Glomerular endothelial cell (primary cell): ENCODE measurements around the gene HK1. TPM values are rescaled to one million over a fixed set of nuclear protein-coding genes. Genes with fewer than 3 reads are reported as not detected.

Source experiments
- DNase-seq: peaks from one replicate; pipeline ENCODE4 v3.0.0-alpha.2; 2011; ENCODE audit warnings: low read depth, low spot score; ENCODE audit errors: extremely low read depth
- total RNA-seq: library from RNA; depleted of rRNA; stranded (reverse); fragments of >200 nt; gene quantifications from 2 replicates; pipeline ENCODE4 v1.2.3, GENCODE V29; 2015

HK1 gene
- total RNA-seq, 1 donor from 2014 or later: 125 TPM

- DNase-seq: no peak
Measured at GRCh38 chr10:69414036-69415018, 136.0 kb downstream of the HK1 start.

- no peak for DNase-seq
Measured at GRCh38 chr10:69415049-69415448, 136.8 kb downstream of the HK1 start.

- no peak for DNase-seq
Measured at GRCh38 chr10:69415951-69416350, 137.7 kb downstream of the HK1 start.

- no peak for DNase-seq
Measured at GRCh38 chr10:69416695-69417094, 138.4 kb downstream of the HK1 start, which contains the start of gene TACR2. Gene TACR2 (minus strand): TSS chr10:69416918. CDS start chr10:69416323, 595 bp downstream.

- DNase-seq: no peak
Measured at GRCh38 chr10:69417542-69417941, 139.2 kb downstream of the HK1 start.

- no peak for DNase-seq
Measured at GRCh38 chr10:69418052-69418752, 139.9 kb downstream of the HK1 start.

GRCh38 chr10:69419096-69419743 is 140.9 kb downstream of the HK1 start:
- DNase-seq: no peak

GRCh38 chr10:69419744-69420126 is 141.4 kb downstream of the HK1 start:
- DNase-seq: no peak

- DNase-seq: no peak
Measured at GRCh38 chr10:69421611-69422308, 143.5 kb downstream of the HK1 start.

- no peak for DNase-seq
Measured at GRCh38 chr10:69422676-69423075, 144.4 kb downstream of the HK1 start.

- DNase-seq: no peak
Measured at GRCh38 chr10:69425041-69425440, 146.7 kb downstream of the HK1 start.

- DNase-seq: no peak
Measured at GRCh38 chr10:69425511-69426298, 147.4 kb downstream of the HK1 start.

GRCh38 chr10:69426376-69426727 is 148.1 kb downstream of the HK1 start:
- DNase-seq: no peak

- no peak for DNase-seq
Measured at GRCh38 chr10:69428165-69428564, 149.9 kb downstream of the HK1 start.

GRCh38 chr10:69434169-69434568 is 155.9 kb downstream of the HK1 start:
- no peak for DNase-seq

- no peak for DNase-seq
Measured at GRCh38 chr10:69434926-69435325, 156.6 kb downstream of the HK1 start.

- DNase-seq: no peak
Measured at GRCh38 chr10:69435966-69436520, 157.7 kb downstream of the HK1 start.

- DNase-seq: no peak
Measured at GRCh38 chr10:69437321-69438259, 159.3 kb downstream of the HK1 start.
